GM12878 (cell line): Measurements from ENCODE around the gene FRMPD2. TPM values are rescaled to one million over a fixed set of nuclear protein-coding genes. Genes with fewer than 3 reads are reported as not detected.

Source experiments
- ATAC-seq: fragments of 200-7000 bp; cut with Tn5 transposase; 3 replicates; pipeline ENCODE4 v1.9.1; 2020; ENCODE audit warnings: mild to moderate bottlenecking, moderate library complexity
- BruUV-seq: library from RNA; stranded (reverse); fragments of 400-500 nt; replicated peaks from 2 replicates; lab custom pipeline; 2021; lab: Mats Ljungman, UMichigan
- CTCF ChIA-PET: fragments of 300-600 bp; sonication (Branson Sonifier 250); formaldehyde crosslinking; extraction: SDS; loops from one replicate; lab custom pipeline; 2021; ENCODE audit warnings: inconsistent platforms; lab: Yijun Ruan, JAX
- POLR2A ChIA-PET: fragments of 350-600 bp; formaldehyde crosslinking; extraction: SDS; loops from one replicate; lab custom pipeline; 2021; ENCODE audit warnings: inconsistent platforms; lab: Charles Lee
- RAD21 ChIA-PET: fragments of 300-600 bp; sonication (Branson Sonifier 250); formaldehyde crosslinking; loops from one replicate; lab custom pipeline; 2023; ENCODE audit warnings: antibody characterized with exemption; ENCODE audit not compliant: unreplicated experiment; lab: Charles Lee
- SMC1A ChIA-PET: fragments of 300-600 bp; sonication (Branson Sonifier 250); formaldehyde crosslinking; loops from one replicate; lab custom pipeline; 2023; ENCODE audit not compliant: unreplicated experiment, uncharacterized antibody; lab: Charles Lee
- DNase-seq: peaks from one replicate; pipeline ENCODE4 v3.0.0-alpha.2; 2011; ENCODE audit warnings: low read depth, low spot score
- FAIRE-seq: peaks from 3 replicates; lab custom pipeline; 2011; peaks lifted over from hg19 to GRCh38; lab: Jason Lieb, UNC
- H2AFZ ChIP-seq: 2 replicates; pipeline ENCODE4 v1.6.0; 2011; ENCODE audit warnings: low read depth, low read length, control low read depth; ENCODE audit not compliant: control insufficient read depth
- H3K27ac ChIP-seq: 2 replicates; pipeline ENCODE4 v1.5.1; 2011; ENCODE audit warnings: control low read depth; ENCODE audit not compliant: control insufficient read depth, insufficient read depth
- H3K27me3 ChIP-seq, 2 experiments: replicated peaks in 1 of 2; 2 replicates each; pipeline versions ENCODE4 v1.6.0 to v1.6.1; 2011; ENCODE audit warnings: low read length in 1 of 2; ENCODE audit not compliant: control insufficient read depth in 2 of 2, insufficient read depth in 2 of 2
- H3K36me3 ChIP-seq, 2 experiments: 2 replicates each; pipeline ENCODE4 v1.5.1; 2011; ENCODE audit warnings: low read length in 1 of 2; ENCODE audit not compliant: control insufficient read depth in 2 of 2, insufficient read depth in 2 of 2
- H3K4me1 ChIP-seq: 2 replicates; pipeline ENCODE4 v1.6.1; 2011; ENCODE audit warnings: mild to moderate bottlenecking, low read length, moderate library complexity, mixed read lengths; ENCODE audit not compliant: control insufficient read depth, insufficient read depth
- H3K4me2 ChIP-seq: 2 replicates; pipeline ENCODE4 v1.6.0; 2011; ENCODE audit warnings: control low read depth; ENCODE audit not compliant: control insufficient read depth, insufficient read depth
- H3K4me3 ChIP-seq: fragments of 200-600 bp; sonication (generic); 2 replicates; pipeline ENCODE4 v1.5.1; 2016
- H3K79me2 ChIP-seq: 2 replicates; pipeline ENCODE4 v1.6.0; 2011; ENCODE audit warnings: low read length; ENCODE audit not compliant: control insufficient read depth, insufficient read depth
- H3K9ac ChIP-seq: 2 replicates; pipeline ENCODE4 v1.8.0; 2011; ENCODE audit warnings: low read length, control low read depth, mixed read lengths; ENCODE audit not compliant: control insufficient read depth, insufficient read depth
- H3K9me3 ChIP-seq: replicated peaks from 3 replicates; pipeline ENCODE4 v1.5.1; 2011; ENCODE audit warnings: mild to moderate bottlenecking, low read length; ENCODE audit not compliant: control insufficient read depth, insufficient read depth
- H4K20me1 ChIP-seq: 2 replicates; pipeline ENCODE4 v1.6.0; 2011; ENCODE audit not compliant: control insufficient read depth, insufficient read depth
- E4F1 ChIP-seq: fragments of 450-650 bp; IDR thresholded peaks from 2 replicates; pipeline ENCODE4 v1.6.1; 2018; ENCODE audit warnings: borderline replicate concordance, mild to moderate bottlenecking; ENCODE audit not compliant: partially characterized antibody
- FOS ChIP-seq: IDR thresholded peaks from 3 replicates; pipeline ENCODE4 v1.6.1; 2011; ENCODE audit warnings: borderline replicate concordance; ENCODE audit not compliant: insufficient read length; ENCODE audit errors: extremely low read depth
- IRF3 ChIP-seq: fragments of 450-650 bp; IDR thresholded peaks from 2 replicates; pipeline ENCODE4 v1.6.1; 2014; ENCODE audit warnings: mild to moderate bottlenecking
- KDM1A ChIP-seq: fragments of 200-600 bp; sonication (generic); IDR thresholded peaks from 2 replicates; pipeline ENCODE4 v1.6.1; 2016; ENCODE audit warnings: borderline replicate concordance
- NFIC ChIP-seq: IDR thresholded peaks from 2 replicates; pipeline ENCODE4 v1.6.1; 2012; ENCODE audit warnings: low read depth, mild to moderate bottlenecking, inconsistent platforms, low read length, moderate library complexity
- RELB ChIP-seq: fragments of 450-650 bp; IDR thresholded peaks from 2 replicates; pipeline ENCODE4 v1.6.1; 2017; ENCODE audit warnings: low read depth, mild to moderate bottlenecking, moderate library complexity
- YBX1 ChIP-seq: fragments of 450-650 bp; IDR thresholded peaks from 2 replicates; pipeline ENCODE4 v1.6.1; 2016; ENCODE audit warnings: antibody characterized with exemption
- ZBTB11 ChIP-seq: fragments of 450-650 bp; formaldehyde crosslinking; IDR thresholded peaks from 2 replicates; pipeline ENCODE4 v1.5.0; 2022; ENCODE audit warnings: mild to moderate bottlenecking, missing genetic modification characterization
- ZNF217 ChIP-seq: fragments of 450-650 bp; IDR thresholded peaks from 2 replicates; pipeline ENCODE4 v1.6.1; 2017; ENCODE audit warnings: antibody characterized with exemption, mild to moderate bottlenecking
- WGBS: methylation state at CpG from one replicate; pipeline ENCODE4 v1.1.6; 2016; ENCODE audit warnings: low lambda C conversion rate; ENCODE audit not compliant: insufficient replicate concordance, insufficient coverage; ENCODE audit errors: missing lambda C conversion rate; 5-methylcytosine and 5-hydroxymethylcytosine counted together
- in situ Hi-C: fragments of 300-500 bp; cut with MboI; formaldehyde crosslinking; loops from 9 replicates; pipeline ENCODE4 v1.14.3; 2018; ENCODE audit warnings: mixed read lengths
- intact Hi-C: fragments of 100-400 bp; cut with micrococcal nuclease; formaldehyde crosslinking; loops from one replicate; pipeline ENCODE4 v1.14.2; 2022; ENCODE audit not compliant: unreplicated experiment
- polyA plus RNA-seq, 11 experiments: library from polyadenylated mRNA; depleted of rRNA in 4 of 11; unstranded in 6 of 11; stranded (reverse) in 5 of 11; fragments of >200 nt; fragmentation: Nextera tagmentation in 4 of 11; fragmentation: Illumina TruSeq in 1 of 11; extraction: Ambion mirVana in 4 of 11; extraction: Trizol in 1 of 11; gene quantifications; 1 replicate in 1 of 11; 2 replicates in 10 of 11; pipeline versions ENCODE4 v1.2.1 to v1.2.3, GENCODE V29; 2011 to 2016; ENCODE audit warnings: inconsistent platforms in 2 of 11, missing spikeins in 2 of 11, low read depth in 1 of 11
- total RNA-seq, 4 experiments: library from RNA; depleted of rRNA in 3 of 4; stranded (reverse); fragments of >200 nt in 3 of 4; fragmentation: Illumina TruSeq in 1 of 4; extraction: Trizol in 1 of 4; gene quantifications; 2 replicates each; pipeline versions ENCODE4 v1.2.1 to v1.2.3, GENCODE V29; 2013 to 2021

The FRMPD2 gene
- total and polyA plus RNA-seq, 10 of the 15 experiments (the other 5 are each of a cell fraction or from before 2014, with no cell fraction given), result 0.38 to 5.7 (median 1.4) TPM

GRCh38 chr10:48192881-48193450 lies 81.5 kb downstream of the FRMPD2 start (continued):
- no peak for TF ChIP-seq ZBTB11 (CRISPR knock-in tag)
- no peak for TF ChIP-seq YBX1
- no peak for TF ChIP-seq IRF3
- TF ChIP-seq FOS, result no peak

- Histone ChIP-seq H3K9ac (no peak overlapping the region), H3K4me3 (no peak overlapping the region), H3K4me2 (no peak overlapping the region), H3K36me3 (no peaks in the 10 kb centered on the region), H2AFZ (no peak overlapping the region), H4K20me1 (no peaks in the 10 kb centered on the region), H3K27ac (no peak overlapping the region), H3K4me1 (no peaks in the 10 kb centered on the region), H3K27me3 (peaks cover 0 to 3% of the 10 kb centered on the region in 2 experiments; a peak in 3 of 4 replicates), H3K9me3 (no peaks in the 10 kb centered on the region), H3K79me2 (no peaks in the 10 kb centered on the region)
- DNase-seq (no peak), FAIRE-seq (no peak), ATAC-seq (no peak)
- BruUV-seq, result no TSS peak
- ChIA-PET SMC1A (interaction anchor here (0.9 kb wide), 1 partner anchor 9 kb away, joined by 5 read pairs; no protein-coding TSS in a partner anchor), POLR2A (interaction anchor here (0.6 kb wide), 1 partner anchor 237 kb away, joined by 4 read pairs; no protein-coding TSS in a partner anchor), RAD21 (no interaction called here), CTCF (no interaction called here)
- no peak for TF ChIP-seq RELB
- no peak for TF ChIP-seq NFIC
- TF ChIP-seq E4F1, result no peak
- TF ChIP-seq FOS, result no peak
- TF ChIP-seq KDM1A, result no peak
- TF ChIP-seq ZNF217, result no peak
- no peak for TF ChIP-seq YBX1
- 26% methylated on average over 10 of the region's 10 CpGs for WGBS
- intact Hi-C loops, result no loop called here
- in situ Hi-C loops, result no loop called here
Observed at GRCh38 chr10:48187713-48188485, 86.6 kb downstream of the FRMPD2 start.
